ENCODE results near the gene SPRR1A. TPM values are rescaled to one million over a fixed set of nuclear protein-coding genes. Genes with fewer than 3 reads are reported as not detected.

SPRR1A gene
- total and polyA plus RNA-seq, 10 of the 15 experiments (the other 5 are each of a cell fraction or from before 2014, with no cell fraction given) = not detected

- no peak overlapping the region for H3K27ac ChIP-seq (ENCODE audit: control insufficient read depth, insufficient read depth)
- no peaks in the 10 kb centered on the region; a peak in 1 of 4 replicates for H3K27me3 ChIP-seq (replicated peaks in 1 of 2; ENCODE audit: control insufficient read depth in 2 of 2, insufficient read depth in 2 of 2, low read length in 1 of 2)
- no peak overlapping the region for H2AFZ ChIP-seq (ENCODE audit: control insufficient read depth, low read depth, low read length)
- in situ Hi-C loops (cut with MboI) (no loop called here), intact Hi-C loops (cut with micrococcal nuclease; ENCODE audit: unreplicated experiment) (loop anchor here (10.0 kb wide), 1 partner anchor 259 kb away; no protein-coding TSS in a partner anchor)
- WGBS (ENCODE audit: insufficient coverage, insufficient replicate concordance, low lambda C conversion rate, missing lambda C conversion rate) = 11% methylated on average over 4 of the region's 4 CpGs
- ChIA-PET SMC1A (ENCODE audit: uncharacterized antibody, unreplicated experiment) (no interaction called here), RAD21 (ENCODE audit: unreplicated experiment) (no interaction called here), POLR2A (interaction anchor here (0.5 kb wide), 1 partner anchor 325 kb away, joined by 5 read pairs; no protein-coding TSS in a partner anchor), CTCF (interaction anchor here (0.6 to 1.3 kb wide), 2 partner anchors 139 to 227 kb away, joined by 3 read pairs; partner anchors contain the start of gene LCE1A)
- peaks cover 6% of the 10 kb centered on the region; the same call in 1 of the 2 replicates for H3K4me1 ChIP-seq (ENCODE audit: control insufficient read depth, insufficient read depth, low read length)
- no peaks in the 10 kb centered on the region for H3K9me3 ChIP-seq (replicated peaks; ENCODE audit: control insufficient read depth, insufficient read depth, low read length)
- H3K36me3 ChIP-seq (ENCODE audit: control insufficient read depth in 2 of 2, insufficient read depth in 2 of 2, low read length in 1 of 2) = no peaks in the 10 kb centered on the region
- ATAC-seq (no peak), DNase-seq (ENCODE audit: low read depth, low spot score) (no peak), FAIRE-seq (no peak)
- no TSS peak for BruUV-seq (replicated peaks)
- no peaks in the 10 kb centered on the region for H4K20me1 ChIP-seq (ENCODE audit: control insufficient read depth, insufficient read depth)
- H3K4me3 ChIP-seq = no peak overlapping the region
- H3K4me2 ChIP-seq (ENCODE audit: control insufficient read depth, insufficient read depth) = no peak overlapping the region
- H3K79me2 ChIP-seq (ENCODE audit: control insufficient read depth, insufficient read depth, low read length) = no peaks in the 10 kb centered on the region
- no peak overlapping the region for H3K9ac ChIP-seq (ENCODE audit: control insufficient read depth, insufficient read depth, low read length)
- TF ChIP-seq ZNF274 (IDR thresholded peaks at IDR 0.05; ENCODE audit: insufficient read depth, insufficient read length) = no peak
- TF ChIP-seq CTCF (IDR thresholded peaks at IDR 0.05 in 2 of 3, conservative IDR thresholded peaks at IDR 0.05 in 1 of 3; ENCODE audit: control insufficient read depth in 2 of 3, extremely low read depth in 1 of 3, insufficient read depth in 1 of 3, low read depth in 3 of 3, low read length in 3 of 3) = no peak
- TF ChIP-seq GABPA (IDR thresholded peaks at IDR 0.05; ENCODE audit: low read depth) = no peak
- no peak for TF ChIP-seq HDGF (IDR thresholded peaks at IDR 0.05)
- TF ChIP-seq EGR1 (IDR thresholded peaks at IDR 0.05; ENCODE audit: borderline replicate concordance in 1 of 2, low read depth in 2 of 2, low read length in 2 of 2) = no peak
- no peak for TF ChIP-seq KLF5 (IDR thresholded peaks at IDR 0.05; ENCODE audit: partially characterized antibody)
- TF ChIP-seq TAF1 (IDR thresholded peaks at IDR 0.05; ENCODE audit: borderline replicate concordance, low read depth, low read length) = no peak
- no peak for TF ChIP-seq STAT3 (IDR thresholded peaks at IDR 0.05; ENCODE audit: low read depth, low read length)
- no peak for TF ChIP-seq SIX5 (IDR thresholded peaks at IDR 0.05; ENCODE audit: low read depth, low read length, severe bottlenecking)
- TF ChIP-seq NKRF (conservative IDR thresholded peaks at IDR 0.05) = no peak
Measured at GRCh38 chr1:152965853-152966252, 18.0 kb upstream of the SPRR1A start.

Data from GM12878 (cell line).